ENCODE data around the gene ODAPH. TPM values are rescaled to one million over a fixed set of nuclear protein-coding genes. Genes with fewer than 3 reads are reported as not detected.

Gene ODAPH
- total RNA-seq, 2 experiments from 2014 or later, result 0.41 to 3.8 TPM

- peaks cover 31% of the 10 kb centered on the region for H3K27me3 Mint-ChIP-seq
- peaks cover 46% of the 10 kb centered on the region for H3K4me1 Mint-ChIP-seq
- CTCF ChIA-PET, result interaction anchor here (1.5 kb wide), 1 partner anchor 290 kb away, joined by 3 read pairs; no protein-coding TSS in a partner anchor
- H3K4me3 Mint-ChIP-seq, result no peak overlapping the region
- H3K27ac Mint-ChIP-seq, result peak overlapping the region; percentile 3
- peaks cover 2% of the 10 kb centered on the region for H3K36me3 Mint-ChIP-seq
- ATAC-seq (no peak), DNase-seq (no peak)
- no peaks in the 10 kb centered on the region for H3K9me3 Mint-ChIP-seq (ENCODE audit: low read depth)
Measured at GRCh38 chr4:75557696-75558095, 1.8 kb downstream of the ODAPH start.

GRCh38 chr4:75561789-75562188 is 5.9 kb downstream of the ODAPH start:
- DNase-seq (no peak), ATAC-seq (no peak)
- Mint-ChIP-seq H3K27me3 (peaks cover 39% of the 10 kb centered on the region), H3K4me3 (no peak overlapping the region), H3K9me3 (ENCODE audit: low read depth) (no peaks in the 10 kb centered on the region), H3K27ac (no peak overlapping the region), H3K4me1 (peaks cover 38% of the 10 kb centered on the region), H3K36me3 (peaks cover 5% of the 10 kb centered on the region)
- CTCF ChIA-PET, result interaction anchor here (1.2 kb wide), 1 partner anchor 9 kb away, joined by 3 read pairs; no protein-coding TSS in a partner anchor

- H3K36me3 Mint-ChIP-seq, result peaks cover 5% of the 10 kb centered on the region
- CTCF ChIA-PET, result no interaction called here
- peak overlapping the region; percentile 38 for H3K27ac Mint-ChIP-seq
- DNase-seq (no peak), ATAC-seq (no peak)
- no peaks in the 10 kb centered on the region for H3K9me3 Mint-ChIP-seq (ENCODE audit: low read depth)
- peaks cover 34% of the 10 kb centered on the region for H3K27me3 Mint-ChIP-seq
- no peak overlapping the region for H3K4me3 Mint-ChIP-seq
- H3K4me1 Mint-ChIP-seq, result peaks cover 28% of the 10 kb centered on the region
Measured at GRCh38 chr4:75564023-75564422, 8.2 kb downstream of the ODAPH start.

- Mint-ChIP-seq H3K9me3 (ENCODE audit: low read depth) (no peaks in the 10 kb centered on the region), H3K27ac (peak overlapping the region; percentile 33), H3K36me3 (peaks cover 7% of the 10 kb centered on the region), H3K4me1 (peaks cover 27% of the 10 kb centered on the region), H3K27me3 (peaks cover 20% of the 10 kb centered on the region), H3K4me3 (peak overlapping the region; percentile 10)
- CTCF ChIA-PET, result interaction anchor here (1.0 kb wide), 1 partner anchor 283 kb away, joined by 4 read pairs; no protein-coding TSS in a partner anchor
- DNase-seq (no peak), ATAC-seq (peak; percentile 47)
Measured at GRCh38 chr4:75565481-75565880, 9.6 kb downstream of the ODAPH start.

GRCh38 chr4:75566911-75567310 is 11.0 kb downstream of the ODAPH start:
- CTCF ChIA-PET, result interaction anchor here (1.0 kb wide), 1 partner anchor 103 kb away, joined by 3 read pairs; no protein-coding TSS in a partner anchor
- peaks cover 20% of the 10 kb centered on the region for H3K4me1 Mint-ChIP-seq
- no peak overlapping the region for H3K4me3 Mint-ChIP-seq
- DNase-seq, result no peak
- ATAC-seq, result no peak
- H3K36me3 Mint-ChIP-seq, result peaks cover 7% of the 10 kb centered on the region
- H3K9me3 Mint-ChIP-seq (ENCODE audit: low read depth), result no peaks in the 10 kb centered on the region
- H3K27ac Mint-ChIP-seq, result no peak overlapping the region
- H3K27me3 Mint-ChIP-seq, result peaks cover 20% of the 10 kb centered on the region

GRCh38 chr4:75567725-75568124 is 11.9 kb downstream of the ODAPH start:
- CTCF ChIA-PET, result no interaction called here
- Mint-ChIP-seq H3K27ac (no peak overlapping the region), H3K4me3 (no peak overlapping the region), H3K36me3 (peaks cover 7% of the 10 kb centered on the region), H3K9me3 (ENCODE audit: low read depth) (no peaks in the 10 kb centered on the region), H3K27me3 (peaks cover 25% of the 10 kb centered on the region), H3K4me1 (peaks cover 18% of the 10 kb centered on the region)
- no peak for DNase-seq
- no peak for ATAC-seq

GRCh38 chr4:75584067-75584466 is 28.2 kb downstream of the ODAPH start:
- peaks cover 2% of the 10 kb centered on the region for H3K9me3 Mint-ChIP-seq (ENCODE audit: low read depth)
- no peaks in the 10 kb centered on the region for H3K4me1 Mint-ChIP-seq
- H3K27me3 Mint-ChIP-seq, result peaks cover 20% of the 10 kb centered on the region
- CTCF ChIA-PET, result interaction anchor here (0.8 to 1.0 kb wide), 2 partner anchors 140 to 264 kb away, joined by 3 read pairs; no protein-coding TSS in a partner anchor
- H3K4me3 Mint-ChIP-seq, result no peak overlapping the region
- no peak overlapping the region for H3K27ac Mint-ChIP-seq
- no peaks in the 10 kb centered on the region for H3K36me3 Mint-ChIP-seq
- no peak for ATAC-seq
- DNase-seq, result no peak

- no peak overlapping the region for H3K4me3 Mint-ChIP-seq
- no peaks in the 10 kb centered on the region for H3K36me3 Mint-ChIP-seq
- H3K4me1 Mint-ChIP-seq, result peaks cover 9% of the 10 kb centered on the region
- CTCF ChIA-PET, result interaction anchor here (1.3 to 1.5 kb wide), 2 partner anchors 18 to 36 kb away, joined by 3 to 4 read pairs; no protein-coding TSS in a partner anchor
- DNase-seq (no peak), ATAC-seq (no peak)
- H3K9me3 Mint-ChIP-seq (ENCODE audit: low read depth), result no peaks in the 10 kb centered on the region
- H3K27ac Mint-ChIP-seq, result no peak overlapping the region
- no peaks in the 10 kb centered on the region for H3K27me3 Mint-ChIP-seq
Measured at GRCh38 chr4:75593393-75593792, 37.5 kb downstream of the ODAPH start.

GRCh38 chr4:75596061-75596460 is 40.2 kb downstream of the ODAPH start:
- Mint-ChIP-seq H3K9me3 (ENCODE audit: low read depth) (no peaks in the 10 kb centered on the region), H3K4me1 (peaks cover 13% of the 10 kb centered on the region), H3K27me3 (no peaks in the 10 kb centered on the region), H3K36me3 (no peaks in the 10 kb centered on the region), H3K4me3 (no peak overlapping the region), H3K27ac (no peak overlapping the region)
- ATAC-seq (no peak), DNase-seq (no peak)
- CTCF ChIA-PET, result no interaction called here

- Mint-ChIP-seq H3K9me3 (ENCODE audit: low read depth) (no peaks in the 10 kb centered on the region), H3K27ac (peak overlapping the region; percentile 62), H3K36me3 (no peaks in the 10 kb centered on the region), H3K4me3 (no peak overlapping the region), H3K27me3 (no peaks in the 10 kb centered on the region), H3K4me1 (peaks cover 13% of the 10 kb centered on the region)
- ATAC-seq (peak; percentile 66), DNase-seq (no peak)
- CTCF ChIA-PET, result no interaction called here
Measured at GRCh38 chr4:75598390-75598789, 42.5 kb downstream of the ODAPH start.

GRCh38 chr4:75599647-75600046 is 43.8 kb downstream of the ODAPH start:
- Mint-ChIP-seq H3K4me3 (no peak overlapping the region), H3K36me3 (no peaks in the 10 kb centered on the region), H3K27me3 (no peaks in the 10 kb centered on the region), H3K4me1 (peaks cover 13% of the 10 kb centered on the region), H3K9me3 (ENCODE audit: low read depth) (no peaks in the 10 kb centered on the region), H3K27ac (no peak overlapping the region)
- DNase-seq (no peak), ATAC-seq (no peak)
- CTCF ChIA-PET, result interaction anchor here (0.6 kb wide), 1 partner anchor 54 kb away, joined by 3 read pairs; no protein-coding TSS in a partner anchor

- Mint-ChIP-seq H3K9me3 (ENCODE audit: low read depth) (no peaks in the 10 kb centered on the region), H3K4me1 (peaks cover 3% of the 10 kb centered on the region), H3K27ac (no peak overlapping the region), H3K36me3 (peaks cover 1% of the 10 kb centered on the region), H3K27me3 (no peaks in the 10 kb centered on the region), H3K4me3 (no peak overlapping the region)
- ATAC-seq (no peak), DNase-seq (no peak)
- CTCF ChIA-PET, result interaction anchor here (1.1 kb wide), 1 partner anchor 17 kb away, joined by 3 read pairs; no protein-coding TSS in a partner anchor
Measured at GRCh38 chr4:75605928-75606327, 50.1 kb downstream of the ODAPH start.

GRCh38 chr4:75612306-75612705 is 56.4 kb downstream of the ODAPH start:
- DNase-seq (no peak), ATAC-seq (no peak)
- no peak overlapping the region for H3K27ac Mint-ChIP-seq
- peaks cover 8% of the 10 kb centered on the region for H3K36me3 Mint-ChIP-seq
- no peaks in the 10 kb centered on the region for H3K27me3 Mint-ChIP-seq
- H3K9me3 Mint-ChIP-seq (ENCODE audit: low read depth), result no peaks in the 10 kb centered on the region
- CTCF ChIA-PET, result no interaction called here
- H3K4me1 Mint-ChIP-seq, result peaks cover 5% of the 10 kb centered on the region
- no peak overlapping the region for H3K4me3 Mint-ChIP-seq
